Ishikawa (cell line): ENCODE measurements around the gene ACVR1.

ENCODE experiments used
- CREB1 ChIP-seq: IDR thresholded peaks from 2 replicates; pipeline ENCODE4 v1.6.1; 2012; ENCODE audit warnings: low read depth
- EGR1 ChIP-seq: IDR thresholded peaks from 2 replicates; pipeline ENCODE4 v1.6.1; 2012
- MAX ChIP-seq: IDR thresholded peaks from 2 replicates; pipeline ENCODE4 v1.6.1; 2012
- NFIC ChIP-seq: IDR thresholded peaks from 2 replicates; pipeline ENCODE4 v1.6.1; 2012
- REST ChIP-seq: IDR thresholded peaks from 2 replicates; pipeline ENCODE4 v1.6.1; 2012; ENCODE audit warnings: low read depth, mild to moderate bottlenecking
- YY1 ChIP-seq: IDR thresholded peaks from 2 replicates; pipeline ENCODE4 v1.6.1; 2012; ENCODE audit warnings: low read depth
- ZBTB7A ChIP-seq: IDR thresholded peaks from 2 replicates; pipeline ENCODE4 v1.6.1; 2012; ENCODE audit warnings: low read depth

- TF ChIP-seq REST = no peak
- no peak for TF ChIP-seq CREB1
- no peak for TF ChIP-seq NFIC
- no peak for TF ChIP-seq YY1
- TF ChIP-seq ZBTB7A = no peak
- TF ChIP-seq EGR1 = no peak
- TF ChIP-seq MAX = no peak
Measured at GRCh38 chr2:157800838-157801495, 75.2 kb downstream of the ACVR1 start.
